Large intestine (tissue), 3 donors: ENCODE data around the gene SERTAD1. TPM values are rescaled to one million over a fixed set of nuclear protein-coding genes. Genes with fewer than 3 reads are reported as not detected.

ENCODE experiments used
- DNase-seq, 2 donors: peaks; one replicate each; pipeline versions ENCODE4 v3.0.0 to v3.0.0-alpha.2; 2013
- H3K27ac ChIP-seq: one replicate; pipeline ENCODE4 v1.5.1; 2013; ENCODE audit warnings: low read length
- H3K27me3 ChIP-seq: 2 replicates; pipeline ENCODE4 v1.6.1; 2013; ENCODE audit warnings: low read length; ENCODE audit not compliant: control insufficient read depth, insufficient read depth
- H3K36me3 ChIP-seq: 2 replicates; pipeline ENCODE4 v1.6.1; 2013; ENCODE audit warnings: low read length; ENCODE audit not compliant: control insufficient read depth, insufficient read depth
- H3K4me1 ChIP-seq: one replicate; pipeline ENCODE4 v1.6.1; 2013; ENCODE audit warnings: low read length; ENCODE audit not compliant: control insufficient read depth, insufficient read depth
- H3K4me3 ChIP-seq: one replicate; pipeline ENCODE4 v1.5.1; 2013; ENCODE audit warnings: low read length
- H3K9me3 ChIP-seq: one replicate; pipeline ENCODE4 v1.6.1; 2013; ENCODE audit warnings: mild to moderate bottlenecking, low read depth, low read length, moderate library complexity; ENCODE audit not compliant: control insufficient read depth
- WGBS: methylation state at CpG from one replicate; pipeline ENCODE4 v1.1.5; 2013; ENCODE audit warnings: low lambda C conversion rate; ENCODE audit not compliant: insufficient coverage; 5-methylcytosine and 5-hydroxymethylcytosine counted together
- polyA plus RNA-seq: library from polyadenylated mRNA; unstranded; fragments of 120-200 nt; gene quantifications from one replicate; pipeline ENCODE4 v1.2.1, GENCODE V29; 2013

The SERTAD1 gene
- polyA plus RNA-seq, 1 donor, result 9.0 TPM

- Histone ChIP-seq H3K27ac (no peak within 1 kb of the TSS), H3K4me1 (no peaks in the 10 kb centered on the region), H3K9me3 (no peaks in the 10 kb centered on the region), H3K4me3 (no peak within 1 kb of the TSS), H3K27me3 (no peaks in the 10 kb centered on the region), H3K36me3 (no peaks in the 10 kb centered on the region)
- DNase-seq, result no peak
- no CpG with 5 or more reads among the region's 10 CpGs for WGBS
These were observed 35.6 kb downstream of the SERTAD1 start, which contains the start of gene HIPK4 for GRCh38 chr19:40390084-40390742. TSS of gene HIPK4 (minus strand) at chr19:40390181. CDS start at chr19:40389902, 279 bp downstream.

GRCh38 chr19:40389404-40390083, 36.2 kb downstream of the SERTAD1 start:
- no peaks in the 10 kb centered on the region for H3K27me3 ChIP-seq
- DNase-seq, result no peak
- WGBS, result 80% methylated on average over 1 of the region's 33 CpGs

GRCh38 chr19:40388481-40388880, 37.3 kb downstream of the SERTAD1 start:
- no peaks in the 10 kb centered on the region for H3K36me3 ChIP-seq
- no peak overlapping the region for H3K4me3 ChIP-seq
- no peaks in the 10 kb centered on the region for H3K27me3 ChIP-seq
- no peak overlapping the region for H3K27ac ChIP-seq
- WGBS, result no CpG with 5 or more reads among the region's 3 CpGs
- DNase-seq, result no peak
- no peaks in the 10 kb centered on the region for H3K4me1 ChIP-seq
- H3K9me3 ChIP-seq, result no peaks in the 10 kb centered on the region

More at GRCh38 chr19:40389404-40390083, 36.2 kb downstream of the SERTAD1 start:
- Histone ChIP-seq H3K4me3 (no peak overlapping the region), H3K9me3 (no peaks in the 10 kb centered on the region), H3K27ac (no peak overlapping the region), H3K4me1 (no peaks in the 10 kb centered on the region), H3K36me3 (no peaks in the 10 kb centered on the region)

GRCh38 chr19:40387155-40387554, 38.6 kb downstream of the SERTAD1 start:
- Histone ChIP-seq H3K27me3 (no peaks in the 10 kb centered on the region), H3K9me3 (no peaks in the 10 kb centered on the region), H3K4me3 (no peak overlapping the region), H3K4me1 (no peaks in the 10 kb centered on the region), H3K36me3 (no peaks in the 10 kb centered on the region), H3K27ac (no peak overlapping the region)
- WGBS, result 100% methylated on average over 1 of the region's 10 CpGs
- DNase-seq, result no peak

GRCh38 chr19:40383668-40384248, 42.0 kb downstream of the SERTAD1 start:
- no CpG with 5 or more reads among the region's 28 CpGs for WGBS
- no peaks in the 10 kb centered on the region for H3K4me1 ChIP-seq
- peaks cover 10% of the 10 kb centered on the region for H3K36me3 ChIP-seq
- H3K4me3 ChIP-seq, result no peak overlapping the region
- H3K27me3 ChIP-seq, result no peaks in the 10 kb centered on the region
- DNase-seq, result no peak
- H3K9me3 ChIP-seq, result no peaks in the 10 kb centered on the region
- no peak overlapping the region for H3K27ac ChIP-seq

GRCh38 chr19:40381321-40381720, 44.5 kb downstream of the SERTAD1 start:
- WGBS, result no CpG with 5 or more reads among the region's 3 CpGs
- Histone ChIP-seq H3K27ac (no peak overlapping the region), H3K9me3 (no peaks in the 10 kb centered on the region), H3K4me3 (no peak overlapping the region), H3K36me3 (peaks cover 26% of the 10 kb centered on the region), H3K4me1 (no peaks in the 10 kb centered on the region), H3K27me3 (no peaks in the 10 kb centered on the region)
- no peak for DNase-seq

GRCh38 chr19:40380199-40381037, 45.4 kb downstream of the SERTAD1 start:
- Histone ChIP-seq H3K9me3 (no peaks in the 10 kb centered on the region), H3K27ac (no peak overlapping the region), H3K36me3 (peaks cover 29% of the 10 kb centered on the region), H3K4me1 (no peaks in the 10 kb centered on the region), H3K4me3 (no peak overlapping the region), H3K27me3 (no peaks in the 10 kb centered on the region)
- no CpG with 5 or more reads among the region's 37 CpGs for WGBS
- no peak for DNase-seq

GRCh38 chr19:40379446-40380198, 46.2 kb downstream of the SERTAD1 start:
- Histone ChIP-seq H3K27ac (no peak overlapping the region), H3K9me3 (no peaks in the 10 kb centered on the region), H3K4me1 (no peaks in the 10 kb centered on the region), H3K4me3 (no peak overlapping the region), H3K36me3 (peaks cover 30% of the 10 kb centered on the region), H3K27me3 (no peaks in the 10 kb centered on the region)
- DNase-seq, result no peak
- no CpG with 5 or more reads among the region's 11 CpGs for WGBS

- H3K9me3 ChIP-seq, result no peaks in the 10 kb centered on the region
- no peaks in the 10 kb centered on the region for H3K4me1 ChIP-seq
- WGBS, result no CpG with 5 or more reads among the region's 2 CpGs
- H3K36me3 ChIP-seq, result peaks cover 41% of the 10 kb centered on the region
- no peak for DNase-seq
- H3K27ac ChIP-seq, result no peak overlapping the region
- H3K27me3 ChIP-seq, result no peaks in the 10 kb centered on the region
- H3K4me3 ChIP-seq, result no peak overlapping the region
These were observed 47.3 kb downstream of the SERTAD1 start for GRCh38 chr19:40378509-40378908.
